NCI-H1105 (cell line): Measurements from ENCODE around the gene BIRC2.
"Not testable (repeated sequence)": the region's sequence is repeated elsewhere in the genome, so short reads cannot be mapped to it uniquely, and the experiment has no call there.

ENCODE experiments used
- DNase-seq: peaks from one replicate; lab custom pipeline; 2025; lab: John Stamatoyannopoulos, UW

BIRC2 gene

DNA sequence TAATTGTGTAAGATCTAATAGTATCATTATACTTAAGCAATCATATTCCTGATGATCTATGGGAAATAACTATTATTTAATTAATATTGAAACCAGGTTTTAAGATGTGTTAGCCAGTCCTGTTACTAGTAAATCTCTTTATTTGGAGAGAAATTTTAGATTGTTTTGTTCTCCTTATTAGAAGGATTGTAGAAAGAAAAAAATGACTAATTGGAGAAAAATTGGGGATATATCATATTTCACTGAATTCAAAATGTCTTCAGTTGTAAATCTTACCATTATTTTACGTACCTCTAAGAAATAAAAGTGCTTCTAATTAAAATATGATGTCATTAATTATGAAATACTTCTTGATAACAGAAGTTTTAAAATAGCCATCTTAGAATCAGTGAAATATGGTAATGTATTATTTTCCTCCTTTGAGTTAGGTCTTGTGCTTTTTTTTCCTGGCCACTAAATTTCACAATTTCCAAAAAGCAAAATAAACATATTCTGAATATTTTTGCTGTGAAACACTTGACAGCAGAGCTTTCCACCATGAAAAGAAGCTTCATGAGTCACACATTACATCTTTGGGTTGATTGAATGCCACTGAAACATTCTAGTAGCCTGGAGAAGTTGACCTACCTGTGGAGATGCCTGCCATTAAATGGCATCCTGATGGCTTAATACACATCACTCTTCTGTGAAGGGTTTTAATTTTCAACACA, 23.3 kb upstream of the BIRC2 start:
- DNase-seq = no peak

DNA sequence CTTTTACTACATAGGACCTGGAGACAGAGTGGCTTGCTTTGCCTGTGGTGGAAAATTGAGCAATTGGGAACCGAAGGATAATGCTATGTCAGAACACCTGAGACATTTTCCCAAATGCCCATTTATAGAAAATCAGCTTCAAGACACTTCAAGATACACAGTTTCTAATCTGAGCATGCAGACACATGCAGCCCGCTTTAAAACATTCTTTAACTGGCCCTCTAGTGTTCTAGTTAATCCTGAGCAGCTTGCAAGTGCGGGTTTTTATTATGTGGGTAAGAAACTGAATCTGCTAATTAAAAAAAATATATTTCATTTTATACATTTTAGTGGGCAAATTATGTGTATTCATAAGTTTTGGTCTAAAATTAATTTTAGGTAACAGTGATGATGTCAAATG, 21.9 kb upstream of the BIRC2 start:
- no peak for DNase-seq

DNA sequence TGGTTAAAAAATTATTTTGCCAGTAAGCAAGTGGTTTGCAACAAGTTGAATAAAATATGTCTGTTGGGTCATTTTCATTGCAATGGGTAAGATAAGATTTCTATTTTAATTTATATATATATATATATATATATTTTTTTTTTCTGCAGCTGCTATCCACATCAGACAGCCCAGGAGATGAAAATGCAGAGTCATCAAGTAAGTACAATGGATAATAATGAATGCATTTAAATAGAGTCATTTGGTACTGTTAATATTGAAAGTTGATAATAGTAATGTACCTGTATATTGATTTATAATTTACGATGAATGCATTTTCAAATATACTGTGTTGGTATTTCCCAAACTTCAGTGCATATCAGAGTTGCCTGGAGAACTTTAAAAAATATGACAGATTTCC, 18.3 kb upstream of the BIRC2 start:
- no peak for DNase-seq

DNA sequence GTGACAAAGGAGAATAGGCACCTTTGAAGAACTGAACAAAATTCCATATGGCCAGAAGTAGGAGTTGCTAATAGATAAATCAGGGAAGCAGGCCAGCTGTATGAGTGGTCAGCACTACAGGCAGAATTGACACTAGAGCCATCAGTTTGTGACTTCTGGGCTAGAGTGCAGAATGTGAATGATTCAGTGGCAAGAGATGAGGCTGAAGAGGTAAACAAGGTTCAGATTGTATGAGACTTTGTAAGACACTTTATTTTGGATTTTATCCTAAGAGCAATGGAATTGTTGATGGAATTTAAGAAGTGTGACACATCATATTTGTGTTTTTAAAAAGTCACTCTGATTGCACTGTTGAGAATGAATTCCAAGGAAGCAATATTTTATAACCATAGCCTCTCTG, 16.8 kb upstream of the BIRC2 start:
- DNase-seq = no peak

DNA sequence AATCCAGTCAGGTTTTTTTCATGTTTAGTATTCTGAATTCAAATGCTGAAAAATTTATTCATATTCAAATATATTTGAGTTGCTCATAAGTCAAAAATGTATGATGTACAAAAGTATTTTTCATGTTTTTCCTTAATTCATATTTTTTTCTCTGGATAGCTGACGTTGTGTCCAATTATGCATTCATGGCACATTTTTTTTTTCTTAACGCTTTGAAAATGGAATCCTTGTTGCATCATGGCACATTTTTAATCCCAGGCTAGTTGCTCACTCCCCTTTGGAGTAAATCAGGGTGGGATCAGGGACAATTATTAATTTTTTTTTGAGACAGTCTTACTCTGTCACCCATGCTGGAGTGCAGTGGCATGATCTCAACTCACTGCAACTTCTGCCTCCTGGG, 15.7 kb upstream of the BIRC2 start:
- DNase-seq = no peak

DNA sequence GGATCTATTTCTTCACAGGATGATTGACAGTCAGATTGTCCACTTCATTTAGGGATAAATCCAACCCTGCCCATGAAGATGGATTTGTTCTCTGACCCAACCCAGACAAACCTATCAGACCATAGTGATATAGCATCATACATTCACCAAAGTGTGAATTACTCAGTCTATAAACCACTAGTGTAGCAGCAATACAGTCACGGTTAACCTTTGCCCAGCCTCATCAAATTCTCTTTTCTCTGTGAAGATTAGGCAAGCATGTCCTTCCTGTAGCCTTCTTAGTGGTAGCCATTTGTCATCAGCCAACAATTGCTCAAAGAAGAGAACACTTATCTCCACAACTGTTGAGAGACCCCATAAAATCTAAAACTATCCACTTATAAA, 14.4 kb upstream of the BIRC2 start:
- no peak for DNase-seq

DNA sequence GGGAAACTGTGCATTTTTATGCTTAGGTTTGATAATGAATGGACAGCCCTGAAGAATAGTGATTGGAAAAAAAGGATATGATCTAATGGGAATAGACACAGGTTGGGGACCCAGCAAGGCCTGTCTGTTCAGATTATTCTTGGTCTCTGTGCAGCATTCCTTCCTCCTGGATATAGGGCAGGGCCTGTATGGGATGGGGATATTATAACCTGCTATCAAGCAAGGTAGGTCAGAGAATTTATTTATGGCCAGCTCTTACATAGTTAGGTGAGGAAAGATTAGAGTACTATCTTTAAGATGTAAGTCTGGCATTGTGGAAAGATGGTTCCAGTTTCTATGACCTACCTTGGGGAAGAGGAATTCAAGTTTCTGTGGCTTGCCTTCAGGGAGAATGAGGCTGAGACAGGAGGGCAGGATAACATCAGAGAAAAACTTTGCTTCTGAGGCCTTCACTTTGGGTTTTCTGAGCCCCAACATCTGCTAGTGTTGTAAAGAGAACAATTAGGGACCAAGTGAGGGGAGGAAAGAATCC, 8.5 kb upstream of the BIRC2 start:
- DNase-seq = no peak

DNA sequence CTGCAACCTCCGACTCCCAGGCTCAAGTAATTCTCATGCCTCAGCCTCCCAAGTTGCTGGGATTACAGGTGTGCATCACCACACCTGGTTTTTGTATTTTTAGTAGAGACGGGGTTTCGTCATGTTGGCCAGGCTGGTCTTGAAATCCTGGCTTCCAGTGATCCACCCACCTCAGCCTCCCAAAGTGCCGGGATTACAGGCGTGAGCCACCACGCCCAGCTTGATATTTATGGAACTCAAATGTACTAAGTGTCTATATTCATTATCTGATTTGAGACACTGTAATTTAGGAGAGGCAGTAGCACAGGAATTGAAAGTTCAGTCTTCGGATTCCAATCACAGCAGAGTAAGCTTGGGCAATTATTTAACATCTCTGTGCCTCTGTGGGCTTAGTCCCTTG, 5.7 kb upstream of the BIRC2 start:
- not testable (repeated sequence) for DNase-seq

DNA sequence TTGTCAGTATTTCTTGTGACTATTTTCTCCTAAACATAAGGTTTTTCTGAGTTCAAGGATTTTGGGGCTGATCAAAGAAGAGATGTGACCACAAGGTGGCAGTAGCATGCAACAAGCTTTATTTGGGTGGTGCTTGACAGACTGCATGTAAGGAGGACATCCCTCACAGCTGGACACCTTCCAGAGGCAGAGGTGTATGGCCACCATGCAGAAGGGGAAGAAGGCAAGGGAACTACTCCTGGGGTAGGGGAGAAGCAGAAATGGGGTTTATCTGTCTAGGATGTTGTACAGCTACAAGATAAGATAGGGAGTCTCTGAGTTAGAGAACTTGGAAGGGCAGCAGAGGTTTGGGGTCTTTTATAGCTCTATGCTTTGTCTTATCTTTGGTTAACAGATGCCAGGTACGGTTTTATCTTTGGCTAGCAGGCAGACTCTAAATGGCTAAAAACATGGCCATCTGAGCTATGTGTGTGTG, 5.1 kb upstream of the BIRC2 start:
- DNase-seq = peak; percentile 70

DNA sequence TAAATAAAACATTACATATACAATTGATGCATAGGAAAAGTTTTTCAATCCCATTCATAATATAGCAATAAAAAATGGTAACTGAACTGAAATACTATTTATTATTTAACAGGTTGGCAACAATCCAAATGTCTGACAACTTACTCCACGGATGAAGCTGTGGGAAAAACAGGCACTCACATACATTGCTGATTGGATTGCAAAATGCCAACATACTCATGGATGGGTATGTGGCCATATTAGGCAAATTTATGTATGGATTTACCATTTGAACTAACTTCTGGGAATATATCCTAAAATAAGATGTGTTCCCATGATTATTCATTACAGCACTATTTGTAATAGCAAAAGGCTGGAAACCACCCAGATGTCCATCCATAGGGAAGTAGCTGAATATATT, 3.2 kb upstream of the BIRC2 start:
- DNase-seq = no peak

DNA sequence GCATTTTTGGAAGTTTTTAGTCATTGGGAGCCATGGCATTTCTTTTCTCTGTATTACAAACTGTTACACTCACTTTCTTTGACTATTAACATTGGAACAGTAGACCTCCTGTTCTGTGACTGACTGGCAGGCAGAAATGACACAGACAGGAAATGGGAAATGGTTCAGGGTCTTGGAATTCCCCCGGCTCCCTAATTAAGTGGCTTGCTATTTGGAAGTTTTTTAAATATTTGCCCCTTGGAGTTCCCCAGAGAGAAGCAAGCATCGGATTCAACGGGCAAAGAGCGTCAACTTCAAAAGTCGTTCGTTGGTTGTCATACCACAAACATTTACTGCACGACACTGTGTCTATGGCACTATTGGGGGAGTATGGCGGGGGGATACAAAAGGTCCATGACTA, 1.1 kb upstream of the BIRC2 start:
- DNase-seq = no peak

DNA sequence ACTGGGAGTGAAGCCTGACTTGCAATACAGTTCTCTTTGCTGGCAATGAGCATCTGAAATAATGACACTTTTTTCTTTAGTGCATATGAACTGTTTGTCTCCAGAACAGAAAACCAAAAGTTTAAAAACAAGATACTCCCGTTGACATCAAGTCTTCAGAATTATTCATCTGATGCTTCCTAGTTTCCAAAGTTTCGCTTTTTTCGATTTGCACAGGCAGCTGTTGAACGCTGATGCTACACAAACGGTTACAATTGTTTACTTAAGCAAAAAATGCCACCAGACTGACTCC, 612 bp upstream of the BIRC2 start:
- no peak for DNase-seq

DNA sequence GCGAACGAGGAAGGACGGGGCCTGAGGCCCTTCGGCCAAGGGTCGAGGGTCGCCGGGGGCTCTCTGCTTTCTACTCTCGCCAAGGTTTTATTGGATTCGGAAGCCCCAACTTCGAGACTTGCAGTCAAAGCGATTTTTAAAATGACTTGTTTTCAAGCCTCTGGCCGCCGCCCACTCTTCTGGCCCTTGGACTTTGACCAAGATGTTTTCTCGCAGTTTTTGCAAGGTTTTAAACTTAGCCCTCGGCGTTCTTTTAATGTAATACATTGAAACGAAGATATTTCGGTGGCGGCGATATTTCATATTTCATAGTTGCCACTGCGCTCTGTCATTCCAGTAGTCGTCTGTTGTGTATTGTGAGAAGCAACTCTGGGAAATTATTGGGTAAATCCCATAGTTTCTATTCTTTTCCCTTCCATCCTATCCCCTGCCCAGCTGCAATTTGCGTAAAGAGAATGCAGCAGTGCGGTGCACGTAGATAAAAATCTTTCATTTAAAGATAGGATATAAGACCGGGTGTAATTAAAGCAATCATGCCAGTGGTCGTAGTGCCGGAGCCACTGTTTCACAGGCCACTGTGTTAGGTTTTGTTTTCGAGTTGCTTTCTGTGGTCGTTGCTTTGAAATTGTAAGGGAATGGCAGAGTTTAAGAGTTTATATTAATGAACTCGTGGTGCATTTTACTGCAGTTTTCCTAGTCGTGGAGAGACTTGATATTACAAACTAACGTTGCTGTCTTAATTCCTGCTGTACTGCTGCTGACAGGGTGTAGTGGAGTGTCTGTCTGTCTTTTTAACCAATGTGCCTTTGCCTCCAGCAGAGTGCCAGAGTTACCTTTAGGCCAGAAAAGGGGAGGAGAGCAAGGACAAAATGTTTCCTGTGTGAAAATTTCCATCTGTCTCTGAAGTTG, 702 bp downstream of the BIRC2 start:
- no peak for DNase-seq

DNA sequence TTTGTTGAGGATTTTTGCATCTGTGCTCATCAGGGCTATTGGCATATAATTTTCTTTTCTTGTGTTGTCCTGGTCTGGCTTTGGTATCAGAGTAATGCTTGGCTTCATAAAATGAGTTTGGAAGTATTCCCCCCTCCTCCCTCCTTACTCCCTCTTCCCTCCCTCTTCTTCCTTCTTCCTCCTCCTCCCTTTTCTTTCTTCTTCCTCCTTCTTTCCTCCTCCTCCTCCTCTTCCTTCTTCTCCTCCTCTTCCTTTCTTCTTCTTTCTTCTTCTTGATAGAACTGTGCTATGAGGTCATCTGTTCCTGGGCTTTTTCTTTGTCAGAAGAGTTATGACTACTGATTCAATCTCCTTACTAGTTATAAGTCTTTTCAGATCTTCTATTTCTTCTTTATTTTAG, 10.1 kb downstream of the BIRC2 start:
- no peak for DNase-seq

DNA sequence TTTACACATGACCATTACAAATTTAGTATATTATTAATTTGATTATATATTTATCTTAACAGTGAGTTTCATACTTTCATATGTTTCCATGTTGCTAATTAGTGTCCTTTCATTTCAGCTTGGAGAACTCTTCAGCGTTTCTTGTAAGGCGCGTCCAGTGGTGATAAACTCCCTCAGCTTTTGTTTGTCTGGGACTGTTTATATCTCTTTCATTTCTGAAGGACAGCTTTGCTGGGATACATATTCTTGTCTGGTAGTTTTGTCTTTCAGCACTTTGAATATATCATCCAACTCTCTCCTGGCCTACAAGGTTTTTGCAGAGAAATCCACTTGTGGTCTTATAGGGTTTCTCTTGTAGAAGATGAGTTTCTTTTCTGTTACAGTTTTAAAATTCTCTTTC, 12.4 kb downstream of the BIRC2 start:
- no peak for DNase-seq

DNA sequence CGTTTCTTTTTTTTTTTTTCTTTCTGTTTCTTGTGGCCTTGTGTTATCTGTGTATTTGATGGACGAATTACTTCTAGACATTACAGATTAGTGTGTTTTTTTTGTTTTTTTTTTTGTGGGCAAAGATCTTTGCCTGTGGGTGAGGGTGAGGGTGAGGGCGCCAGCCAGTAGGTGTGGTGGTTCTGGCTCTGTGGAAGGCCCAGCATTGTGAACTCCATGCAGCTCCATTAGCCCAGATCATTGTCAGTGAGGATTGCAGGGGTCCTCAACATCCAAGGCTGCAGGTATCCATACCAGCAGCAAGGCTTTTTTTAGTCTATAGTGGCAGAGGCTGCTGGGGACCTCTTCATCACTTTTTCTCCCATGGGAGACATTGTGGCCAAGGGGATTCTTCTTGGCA, 13.7 kb downstream of the BIRC2 start:
- no peak for DNase-seq

DNA sequence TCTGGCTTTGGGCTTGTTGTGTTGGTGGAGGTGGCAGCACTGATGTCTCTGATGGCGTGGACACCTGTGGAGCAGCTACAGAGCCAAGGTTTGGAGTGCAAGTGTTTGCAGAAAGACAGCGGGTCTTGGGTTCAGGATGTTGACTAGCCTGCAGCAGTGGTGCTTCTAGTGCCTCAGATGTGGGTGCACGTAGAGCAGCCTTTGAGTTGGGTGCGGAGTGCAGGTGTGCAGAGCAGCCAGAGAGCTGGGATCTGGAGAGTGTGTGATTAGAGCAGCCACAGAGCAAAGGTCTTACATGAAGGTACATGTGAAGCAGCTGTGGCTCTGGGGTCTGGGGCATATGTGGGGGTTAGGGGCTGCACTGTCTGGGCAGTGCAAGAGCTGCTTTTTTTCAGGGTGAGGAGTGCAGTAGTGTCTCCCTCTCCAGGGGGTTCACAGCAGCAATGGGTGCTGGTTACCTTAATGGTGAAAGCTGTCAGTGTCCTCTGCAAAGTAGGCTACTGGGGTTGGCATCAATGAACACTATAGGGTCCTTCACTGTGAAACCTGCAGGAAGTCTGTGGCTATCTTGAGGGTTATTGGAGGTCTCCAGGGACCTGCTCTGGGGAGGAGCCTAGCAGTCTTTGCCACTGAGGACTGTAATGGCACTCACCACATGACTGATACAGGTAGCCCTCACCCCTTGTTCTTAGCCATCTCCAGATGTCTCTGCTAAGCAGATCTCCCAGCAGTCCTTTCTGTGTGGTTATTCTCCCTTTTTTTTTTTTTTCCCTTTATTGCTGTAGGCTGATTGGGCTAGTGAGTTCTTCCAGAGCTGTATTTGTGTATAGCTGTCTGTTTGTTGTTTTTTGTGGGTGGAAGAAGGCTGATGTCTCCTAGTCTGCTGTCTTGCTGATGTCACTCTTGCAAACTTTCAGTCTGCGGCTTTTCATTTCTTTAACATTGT, 14.3 kb downstream of the BIRC2 start:
- no peak for DNase-seq

DNA sequence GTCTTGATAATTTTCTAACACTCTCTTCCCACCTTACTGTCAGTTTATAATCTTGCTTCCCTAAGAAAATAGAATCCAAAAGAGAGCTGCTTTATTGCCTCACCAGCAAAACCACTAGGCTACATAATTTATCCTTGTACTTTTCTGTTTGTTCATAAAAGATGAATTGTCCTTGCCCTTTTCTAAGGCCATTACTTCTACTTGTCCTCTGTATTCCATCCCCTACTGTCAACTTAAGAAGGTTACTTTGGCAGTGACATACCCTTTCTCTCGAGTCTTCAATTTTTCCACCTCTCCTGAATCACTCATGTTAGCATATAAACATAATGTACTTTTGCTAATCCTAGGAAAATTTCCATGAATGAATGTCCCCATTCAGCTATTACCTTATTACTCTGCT, 18.0 kb downstream of the BIRC2 start:
- no peak for DNase-seq

DNA sequence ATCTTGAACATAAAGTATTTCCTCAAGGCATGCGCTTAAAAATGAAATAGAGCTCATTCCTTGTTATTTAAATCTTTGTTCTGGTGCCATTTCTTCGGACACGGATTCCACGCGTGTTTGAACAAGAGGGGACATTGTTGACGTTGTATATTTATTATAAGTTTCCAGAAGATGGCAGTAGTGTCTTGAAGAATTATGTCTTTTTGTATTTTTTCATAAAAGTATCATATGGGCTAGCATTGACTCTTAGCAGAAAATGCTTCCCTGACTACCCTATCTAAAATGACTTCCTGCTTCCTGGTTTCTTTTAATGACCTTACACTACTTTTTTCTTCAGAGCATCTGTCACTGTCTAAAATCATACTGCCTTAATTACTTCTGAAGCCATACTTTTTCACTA, 20.4 kb downstream of the BIRC2 start:
- DNase-seq = peak; percentile 14

DNA sequence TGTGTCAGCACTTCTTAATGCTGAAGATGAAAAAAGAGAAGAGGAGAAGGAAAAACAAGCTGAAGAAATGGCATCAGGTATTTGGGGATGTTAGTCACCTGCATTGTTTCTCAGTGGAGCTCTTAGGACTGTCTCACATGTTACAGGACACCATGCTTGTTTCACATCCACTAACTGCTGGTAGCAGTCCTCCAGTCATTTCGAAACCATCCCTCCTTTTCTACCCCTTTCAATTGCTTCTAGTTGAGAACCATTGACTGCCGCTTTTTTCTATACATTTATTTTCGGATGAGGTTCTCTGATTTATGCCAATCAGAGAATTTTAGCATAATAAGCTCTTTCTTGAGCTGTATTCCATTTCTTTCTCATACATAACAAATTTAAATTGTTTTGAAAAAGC, 21.5 kb downstream of the BIRC2 start:
- no peak for DNase-seq

DNA sequence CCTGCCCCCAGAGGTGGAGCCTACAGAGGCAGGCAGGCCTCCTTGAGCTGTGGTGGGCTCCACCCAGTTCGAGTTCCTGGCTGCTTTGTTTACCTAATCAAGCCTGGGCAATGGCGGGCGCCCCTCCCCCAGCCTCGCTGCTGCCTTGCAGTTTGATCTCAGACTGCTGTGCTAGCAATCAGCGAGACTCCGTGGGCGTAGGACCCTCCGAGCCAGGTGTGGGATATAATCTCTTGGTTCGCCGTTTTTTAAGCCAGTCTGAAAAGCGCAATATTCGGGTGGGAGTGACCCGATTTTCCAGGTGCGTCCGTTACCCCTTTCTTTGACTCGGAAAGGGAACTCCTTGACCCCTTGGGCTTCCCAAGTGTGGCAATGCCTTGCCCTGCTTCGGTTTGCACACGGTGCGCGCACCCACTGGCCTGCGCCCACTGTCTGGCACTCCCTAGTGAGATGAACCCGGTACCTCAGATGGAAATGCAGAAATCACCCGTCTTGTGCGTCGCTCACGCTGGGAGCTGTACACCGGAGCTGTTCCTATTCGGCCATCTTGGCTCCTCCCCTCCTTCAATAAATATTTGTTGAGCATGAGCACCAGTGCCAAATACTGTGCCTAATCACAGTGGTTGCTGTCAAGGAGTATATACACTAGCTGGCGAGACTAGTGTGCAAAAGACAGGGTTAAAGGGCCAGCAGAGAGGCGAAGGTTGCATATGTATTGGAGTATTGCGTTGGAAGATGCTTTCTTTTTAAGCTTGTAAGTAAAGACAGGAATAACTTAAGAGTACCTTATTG, 27.8 kb downstream of the BIRC2 start:
- not testable (repeated sequence) for DNase-seq
